ENCODE results near the gene C1orf167. TPM values are rescaled to one million over a fixed set of nuclear protein-coding genes. Genes with fewer than 3 reads are reported as not detected.

C1orf167 gene
- total RNA-seq, 1 experiment from 2014 or later: not detected

DNA sequence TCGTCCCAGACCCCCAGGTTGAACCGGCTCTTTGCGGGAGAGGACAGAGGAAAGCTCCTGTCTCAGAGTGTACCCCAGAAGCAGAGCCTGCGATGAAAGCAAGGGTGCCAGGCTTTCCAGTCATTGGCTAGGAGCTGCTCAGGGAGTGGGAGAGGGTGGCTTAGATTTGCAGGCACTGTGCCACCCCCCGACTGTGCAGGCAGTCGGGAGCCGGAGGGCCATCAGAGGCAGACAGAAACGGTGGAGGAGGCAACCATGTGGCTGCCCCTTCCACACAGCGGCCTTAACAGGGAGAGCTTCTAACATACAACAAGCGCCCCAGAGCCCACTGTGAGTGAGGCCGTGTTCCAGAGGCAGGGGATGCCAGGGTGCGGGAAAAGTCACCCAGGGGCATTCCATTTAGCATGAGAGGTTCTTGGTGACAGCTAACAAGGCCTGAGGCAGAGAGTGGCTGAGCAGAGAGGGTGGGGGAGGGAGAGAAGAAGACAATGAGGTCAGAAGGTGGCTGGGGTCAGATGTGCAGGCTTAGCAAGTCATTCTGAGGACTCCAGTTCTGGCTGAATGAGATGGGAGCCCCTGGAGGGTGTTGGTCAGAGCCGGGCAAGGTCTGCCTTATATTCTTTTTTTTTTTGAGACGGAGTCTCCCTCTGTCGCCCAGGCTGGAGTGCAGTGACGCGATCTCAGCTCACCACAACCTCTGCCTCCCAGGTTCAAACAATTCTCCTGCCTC lies 9.5 kb upstream of the C1orf167 start:
- in situ Hi-C loops (cut with HindIII; ENCODE audit: low pct_unique_long_range_greater_than_20kb, low sequenced_read_pairs): no loop called here

DNA sequence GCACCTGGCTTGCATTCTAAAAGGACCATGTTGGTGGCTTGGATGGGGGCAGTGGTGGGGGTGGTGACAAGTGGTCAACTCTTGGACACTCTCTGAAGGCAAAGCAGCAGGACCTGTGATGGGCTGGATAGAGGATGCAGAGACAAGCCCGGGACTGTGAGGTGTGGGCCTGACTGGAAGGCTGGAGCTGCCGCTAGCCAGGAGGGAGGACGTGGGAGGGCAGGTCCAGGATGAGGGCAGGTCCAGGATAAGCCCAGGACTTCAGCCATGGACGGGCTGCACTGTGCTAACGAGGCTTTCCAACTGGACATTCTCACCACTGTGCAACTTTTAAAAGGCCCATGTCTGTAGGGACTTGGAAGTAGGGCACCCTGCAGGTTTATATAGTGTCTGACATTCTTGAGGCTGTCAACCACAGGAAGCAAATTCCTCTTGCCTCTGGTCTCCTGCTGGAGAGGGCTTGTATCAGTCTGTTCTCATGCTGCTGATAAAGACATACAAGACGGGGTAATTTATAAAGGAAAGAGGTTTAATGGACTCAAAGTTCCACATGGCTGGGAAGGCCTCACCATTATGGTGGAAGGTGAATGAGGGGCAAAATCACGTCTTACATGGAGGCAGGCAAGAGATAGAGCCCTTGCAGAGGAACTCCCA lies 8.3 kb upstream of the C1orf167 start:
- in situ Hi-C loops (cut with HindIII; ENCODE audit: low pct_unique_long_range_greater_than_20kb, low sequenced_read_pairs): no loop called here
- DNase-seq (ENCODE audit: low read depth, low spot score): no peak

More for the DNA sequence above, 9.5 kb upstream of the C1orf167 start:
- no peak for DNase-seq (ENCODE audit: low read depth, low spot score)

DNA sequence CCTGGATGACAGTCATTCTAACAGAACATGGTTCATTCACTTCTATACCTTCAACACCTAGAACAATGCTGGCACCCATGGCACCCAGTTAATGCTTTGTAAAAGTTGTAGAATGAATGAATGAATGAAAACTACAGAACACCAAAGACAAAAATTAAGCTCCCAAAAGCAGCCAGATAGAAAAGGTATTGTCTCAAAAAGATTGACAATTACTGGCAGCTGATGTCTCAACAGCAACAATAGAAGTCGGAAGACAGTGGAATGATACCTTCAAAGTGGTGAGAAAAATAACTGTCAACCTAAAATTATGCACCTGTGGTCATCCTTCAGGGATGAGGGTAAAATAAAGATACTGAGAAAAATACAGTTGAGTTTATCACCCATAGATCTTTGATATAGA lies 4.9 kb upstream of the C1orf167 start:
- DNase-seq (ENCODE audit: low read depth, low spot score): no peak
- in situ Hi-C loops (cut with HindIII; ENCODE audit: low pct_unique_long_range_greater_than_20kb, low sequenced_read_pairs): no loop called here

DNA sequence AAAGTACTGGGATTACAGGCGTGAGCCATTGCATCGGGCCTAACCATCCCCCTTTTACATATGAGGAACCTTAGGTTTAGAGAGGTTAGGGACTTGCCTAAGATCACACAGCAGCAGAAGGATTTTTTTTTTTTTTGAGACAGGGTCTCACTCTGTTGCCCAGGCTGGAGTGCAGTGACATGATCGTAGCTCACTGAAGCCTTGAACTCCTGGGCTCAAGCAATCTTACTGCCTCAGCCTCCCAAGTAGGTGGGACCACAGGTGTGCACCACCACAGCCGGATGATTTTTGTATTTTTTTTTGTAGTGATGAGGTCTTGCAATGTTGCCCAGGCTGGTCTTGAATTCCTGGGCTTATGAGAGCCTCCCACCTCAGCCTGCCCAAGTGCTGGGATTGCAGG lies 2.2 kb upstream of the C1orf167 start:
- in situ Hi-C loops (cut with HindIII; ENCODE audit: low pct_unique_long_range_greater_than_20kb, low sequenced_read_pairs): no loop called here
- no peak for DNase-seq (ENCODE audit: low read depth, low spot score)

DNA sequence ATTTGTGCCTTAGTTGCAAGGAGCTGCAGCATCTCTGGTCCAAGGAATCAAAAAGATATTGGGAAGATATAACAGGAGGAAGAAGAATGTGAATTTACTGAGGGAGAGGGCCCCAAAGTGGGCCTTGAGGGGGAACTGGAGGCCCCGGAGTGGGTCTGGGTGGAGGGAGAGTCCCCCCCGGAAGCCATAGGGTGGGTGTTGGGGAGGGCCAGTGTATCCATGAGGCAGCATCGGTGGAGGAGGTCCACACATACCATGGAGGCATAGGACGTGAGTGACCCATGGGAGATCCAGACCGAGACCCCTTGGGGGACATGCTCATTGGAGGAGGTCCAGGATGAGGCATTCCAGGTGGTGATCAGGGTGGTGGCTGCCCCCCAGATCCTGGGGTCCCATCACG lies 708 bp upstream of the C1orf167 start:
- in situ Hi-C loops (cut with HindIII; ENCODE audit: low pct_unique_long_range_greater_than_20kb, low sequenced_read_pairs): no loop called here
- no peak for DNase-seq (ENCODE audit: low read depth, low spot score)

DNA sequence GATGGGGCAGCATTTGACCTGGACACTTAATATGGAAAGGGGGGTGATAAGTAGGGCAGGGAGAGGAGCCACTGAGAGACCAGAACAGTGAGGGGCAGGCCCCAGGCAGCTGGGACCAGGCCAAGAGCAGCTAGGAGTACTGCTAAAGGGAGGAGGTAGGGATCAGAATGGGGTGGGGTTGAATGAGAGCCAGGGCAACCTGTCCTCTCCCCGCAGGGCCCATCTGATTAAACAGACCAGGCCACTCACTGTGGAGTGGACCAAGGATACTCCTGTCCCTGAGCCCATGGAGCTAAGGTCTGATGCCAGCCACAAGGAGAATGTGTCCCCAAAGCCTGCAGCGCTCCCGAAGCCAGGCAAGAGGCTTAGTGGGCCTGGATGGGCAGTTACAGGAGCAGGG lies 2.1 kb downstream of the C1orf167 start:
- in situ Hi-C loops (cut with HindIII; ENCODE audit: low pct_unique_long_range_greater_than_20kb, low sequenced_read_pairs): no loop called here
- no peak for DNase-seq (ENCODE audit: low read depth, low spot score)

DNA sequence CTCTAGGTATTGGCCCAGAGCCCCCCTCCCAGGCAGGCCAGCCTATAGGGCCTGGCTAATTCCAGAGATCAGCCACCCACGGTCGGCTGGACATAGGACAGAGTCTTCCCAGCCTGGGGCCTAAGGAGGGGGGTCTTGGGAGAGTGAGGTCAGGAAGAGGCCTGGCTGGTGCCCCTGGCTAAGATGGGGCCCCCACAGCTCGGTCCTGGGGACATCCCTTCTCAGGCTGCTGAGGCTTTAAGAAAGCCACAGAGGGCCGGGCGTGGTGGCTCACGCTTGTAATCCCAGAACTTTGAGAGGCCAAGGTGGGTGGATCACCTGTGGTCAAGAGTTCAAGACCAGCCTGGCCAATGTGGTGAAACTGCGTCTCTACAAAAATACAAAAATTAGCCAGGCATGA lies 2.5 kb downstream of the C1orf167 start:
- in situ Hi-C loops (cut with HindIII; ENCODE audit: low pct_unique_long_range_greater_than_20kb, low sequenced_read_pairs): no loop called here
- no peak for DNase-seq (ENCODE audit: low read depth, low spot score)

DNA sequence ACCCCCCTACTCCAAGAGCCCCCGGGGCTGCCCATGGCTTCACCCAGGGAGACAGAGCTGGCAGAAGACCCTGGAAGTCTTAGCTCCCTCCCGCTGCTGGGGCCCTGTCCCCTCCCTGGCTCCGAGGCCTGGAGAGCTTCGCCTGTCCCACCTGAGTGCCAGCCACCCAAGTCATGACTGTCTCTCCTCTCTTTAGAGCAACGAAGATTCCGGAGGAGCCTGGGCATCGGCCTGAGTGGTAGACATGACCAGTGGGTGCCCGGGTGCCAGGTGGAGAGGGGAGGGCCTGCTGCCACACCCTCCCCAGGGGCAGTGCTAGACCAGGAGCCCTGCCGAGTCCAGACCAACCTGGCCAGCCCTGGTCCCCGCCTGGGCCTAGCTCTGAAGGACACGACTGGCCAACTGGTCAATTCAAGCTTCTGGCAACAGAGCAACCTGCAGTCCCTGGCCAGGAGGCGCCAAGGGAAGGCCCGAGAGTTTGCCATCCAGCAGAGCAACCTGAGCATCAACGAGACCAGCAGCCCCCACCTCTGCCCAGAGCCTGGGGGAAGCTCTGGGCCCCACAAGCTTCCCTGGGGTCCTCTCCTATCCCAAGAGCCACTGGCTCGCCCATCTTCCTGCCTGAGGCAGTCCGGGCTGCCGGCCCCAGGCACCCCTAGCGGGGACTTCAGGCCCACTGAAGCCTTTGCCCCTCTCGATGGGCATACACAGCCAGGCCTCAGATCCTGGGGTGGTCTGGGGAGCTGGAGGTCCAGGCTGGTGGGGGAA lies 3.9 kb downstream of the C1orf167 start:
- in situ Hi-C loops (cut with HindIII; ENCODE audit: low pct_unique_long_range_greater_than_20kb, low sequenced_read_pairs): no loop called here
- no peak for DNase-seq (ENCODE audit: low read depth, low spot score)

DNA sequence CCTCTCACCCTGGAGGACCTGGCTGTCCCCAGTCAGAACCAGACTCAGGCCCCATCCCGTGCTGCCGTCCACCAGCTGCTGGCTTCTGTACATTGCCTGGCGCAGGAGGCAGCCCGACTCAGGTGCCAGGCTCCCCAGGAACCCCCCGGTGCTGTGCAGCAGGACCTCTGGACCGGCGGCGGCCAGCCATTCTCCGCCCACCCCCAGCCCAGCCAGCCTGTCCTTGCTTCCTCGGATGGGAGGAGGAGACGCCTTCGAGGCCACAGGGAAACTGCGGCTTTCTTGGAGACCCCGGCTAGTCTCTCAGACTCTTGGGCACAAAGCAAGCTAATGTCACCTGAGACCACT lies 4.4 kb downstream of the C1orf167 start:
- DNase-seq (ENCODE audit: low read depth, low spot score): no peak
- in situ Hi-C loops (cut with HindIII; ENCODE audit: low pct_unique_long_range_greater_than_20kb, low sequenced_read_pairs): no loop called here

DNA sequence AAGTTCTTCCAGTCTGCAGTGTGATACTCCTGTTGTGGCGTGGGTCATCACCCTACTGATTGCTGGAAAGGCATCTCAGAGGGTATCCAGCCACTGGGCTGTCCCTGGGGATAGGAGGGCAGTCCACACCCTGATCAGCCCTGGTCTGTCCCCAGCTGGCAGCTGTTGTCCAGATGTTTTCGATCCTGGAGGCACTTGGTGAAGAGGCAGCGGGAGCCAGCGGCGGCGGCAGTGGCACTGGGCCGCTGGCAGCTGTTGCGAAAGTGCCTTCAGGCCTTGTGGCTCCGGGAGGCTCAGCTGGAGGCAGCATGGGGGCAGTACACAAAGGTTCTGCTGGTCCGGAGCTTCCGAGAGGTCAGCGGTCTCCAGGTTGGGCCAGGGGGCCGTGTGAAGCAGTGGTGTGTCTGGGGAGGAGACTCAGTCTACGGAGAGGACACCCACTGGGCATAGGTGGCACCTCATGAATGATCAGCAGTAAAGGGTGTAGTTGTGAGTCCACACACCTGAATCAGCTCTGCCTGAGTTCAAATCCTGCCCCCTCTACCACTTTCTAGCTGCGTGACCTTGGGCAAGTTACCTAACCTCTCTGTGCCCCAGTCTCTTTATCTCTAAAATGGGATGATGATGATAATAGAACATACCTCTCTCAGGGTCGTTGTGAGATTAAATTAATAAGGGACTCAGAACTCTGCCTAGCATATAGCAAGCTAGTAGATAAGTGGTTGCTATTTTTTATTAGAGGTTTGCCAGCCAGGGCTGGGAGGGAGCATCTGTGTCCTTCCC lies 6.1 kb downstream of the C1orf167 start:
- DNase-seq (ENCODE audit: low read depth, low spot score): no peak
- in situ Hi-C loops (cut with HindIII; ENCODE audit: low pct_unique_long_range_greater_than_20kb, low sequenced_read_pairs): no loop called here

DNA sequence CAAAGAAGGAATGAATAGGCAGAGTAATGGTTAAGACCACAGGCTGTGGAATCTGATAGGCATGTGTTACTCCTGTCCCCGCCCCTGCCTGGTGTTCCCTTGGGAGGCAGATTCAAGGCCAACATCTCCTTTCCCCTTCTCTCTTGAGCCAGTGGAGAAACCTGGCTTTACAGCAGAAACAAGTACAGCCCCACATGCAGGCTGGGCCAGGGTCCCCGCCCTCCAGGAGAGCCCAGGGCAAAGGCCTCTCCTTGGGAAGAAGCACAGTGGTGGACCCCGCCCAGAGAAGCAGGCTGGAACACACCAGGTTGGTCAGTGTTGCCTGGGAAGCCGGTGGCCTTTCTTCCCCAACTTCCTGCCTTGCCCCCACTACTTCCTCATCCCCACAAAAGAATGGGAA lies 6.8 kb downstream of the C1orf167 start:
- DNase-seq (ENCODE audit: low read depth, low spot score): no peak
- in situ Hi-C loops (cut with HindIII; ENCODE audit: low pct_unique_long_range_greater_than_20kb, low sequenced_read_pairs): no loop called here

DNA sequence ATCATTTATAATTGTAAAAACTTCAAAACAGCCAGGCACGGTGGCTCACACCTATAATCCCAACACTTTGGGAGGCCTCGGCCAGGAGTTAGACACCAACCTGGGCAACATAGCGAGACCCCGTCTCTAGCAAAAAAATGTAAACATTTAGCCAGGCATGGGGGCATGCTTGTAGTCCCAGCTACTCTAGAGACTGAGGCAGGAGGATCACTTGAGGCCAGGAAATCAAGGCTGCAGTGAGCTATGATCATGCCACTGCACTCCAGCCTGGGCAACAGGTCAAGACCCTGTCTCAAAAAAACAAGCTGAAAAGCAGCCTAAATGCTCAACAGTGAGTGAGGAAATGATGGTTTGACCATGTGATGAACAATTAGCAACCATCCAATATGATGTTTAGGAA lies 7.3 kb downstream of the C1orf167 start:
- no peak for DNase-seq (ENCODE audit: low read depth, low spot score)
- in situ Hi-C loops (cut with HindIII; ENCODE audit: low pct_unique_long_range_greater_than_20kb, low sequenced_read_pairs): no loop called here

DNA sequence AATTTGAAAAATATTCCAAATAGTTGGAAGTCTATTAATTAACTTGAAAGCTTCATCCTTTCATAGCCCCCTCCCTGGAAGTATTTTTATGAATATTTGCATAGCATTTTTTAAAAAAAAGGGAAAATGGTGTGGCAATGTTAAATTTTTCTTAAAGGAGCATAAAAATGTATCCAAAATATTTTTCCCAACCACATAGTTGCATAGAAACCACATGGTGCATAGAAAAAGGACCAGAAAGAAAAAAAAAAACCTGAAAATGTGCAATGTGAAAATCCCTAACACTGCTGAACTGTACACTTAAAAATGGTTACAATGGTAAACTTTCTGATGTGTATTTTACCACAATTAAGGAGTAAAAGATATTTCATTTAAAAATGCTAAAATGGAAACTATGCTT lies 8.0 kb downstream of the C1orf167 start:
- in situ Hi-C loops (cut with HindIII; ENCODE audit: low pct_unique_long_range_greater_than_20kb, low sequenced_read_pairs): no loop called here
- DNase-seq (ENCODE audit: low read depth, low spot score): no peak

DNA sequence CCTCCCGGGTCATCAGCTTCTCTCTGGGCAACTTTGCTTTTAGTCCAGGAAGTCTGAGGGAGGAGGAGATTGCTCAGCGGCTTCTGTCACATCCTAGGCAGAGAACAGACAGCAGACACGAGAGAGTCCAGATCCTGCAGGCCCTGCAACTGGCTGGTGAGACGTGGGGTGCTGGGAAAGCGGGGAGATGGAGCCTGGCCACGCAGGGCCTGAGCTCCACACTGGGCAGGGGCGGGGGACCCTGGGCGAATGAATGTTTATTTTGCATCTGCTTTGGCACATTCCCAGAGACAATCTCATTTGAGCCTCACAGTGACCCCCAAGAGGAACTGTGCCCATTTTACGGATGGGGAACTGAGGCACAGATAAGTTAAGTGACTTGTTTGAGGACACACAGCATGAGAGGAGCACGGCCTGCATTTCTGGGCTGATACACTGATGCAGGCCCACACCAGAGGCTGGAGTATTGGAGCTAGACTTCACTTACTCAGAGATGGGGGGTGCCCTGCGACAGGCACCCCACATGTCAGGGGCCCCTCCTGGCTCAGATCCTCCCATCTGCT lies 9.6 kb downstream of the C1orf167 start:
- no peak for DNase-seq (ENCODE audit: low read depth, low spot score)
- in situ Hi-C loops (cut with HindIII; ENCODE audit: low pct_unique_long_range_greater_than_20kb, low sequenced_read_pairs): no loop called here

DNA sequence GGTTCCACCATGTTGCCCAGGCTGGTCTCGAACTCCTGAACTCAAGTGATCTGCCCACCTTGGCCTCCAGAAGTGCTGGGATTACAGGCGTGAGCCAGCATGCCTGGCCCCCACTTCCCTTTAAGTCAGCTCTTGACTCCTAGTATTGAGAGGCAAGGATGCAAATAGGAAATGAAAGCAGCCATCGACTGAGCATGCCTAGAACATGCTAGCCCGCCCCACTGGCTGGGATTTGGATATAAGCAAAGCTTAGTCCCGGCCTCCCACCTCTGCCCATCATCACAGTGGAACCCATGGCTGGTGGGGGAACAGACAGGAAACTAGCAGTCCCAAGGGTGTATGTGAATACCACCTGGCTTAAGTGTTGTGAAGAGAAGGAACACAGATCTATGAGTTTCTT lies 10.5 kb downstream of the C1orf167 start:
- DNase-seq (ENCODE audit: low read depth, low spot score): no peak
- in situ Hi-C loops (cut with HindIII; ENCODE audit: low pct_unique_long_range_greater_than_20kb, low sequenced_read_pairs): no loop called here

DNA sequence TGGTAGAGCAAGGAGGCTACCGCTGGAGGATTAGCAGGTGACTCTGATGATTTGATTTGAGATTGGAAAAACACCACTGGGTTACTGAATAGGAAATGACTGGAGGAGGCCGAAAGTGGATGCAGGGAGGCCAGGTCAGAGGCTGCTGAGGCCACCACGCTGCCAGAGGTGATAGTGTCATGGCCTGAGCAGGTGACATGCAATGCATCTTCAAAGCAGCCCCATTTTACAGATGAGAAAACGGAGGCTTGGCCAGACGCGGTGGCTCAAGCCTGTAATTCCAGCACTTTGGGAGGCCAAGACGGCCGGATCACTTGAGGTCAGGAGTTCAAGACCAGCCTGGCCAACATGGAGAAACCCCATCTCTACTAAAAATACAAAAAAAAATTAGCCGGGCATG lies 12.8 kb downstream of the C1orf167 start:
- in situ Hi-C loops (cut with HindIII; ENCODE audit: low pct_unique_long_range_greater_than_20kb, low sequenced_read_pairs): no loop called here
- DNase-seq (ENCODE audit: low read depth, low spot score): no peak

DNA sequence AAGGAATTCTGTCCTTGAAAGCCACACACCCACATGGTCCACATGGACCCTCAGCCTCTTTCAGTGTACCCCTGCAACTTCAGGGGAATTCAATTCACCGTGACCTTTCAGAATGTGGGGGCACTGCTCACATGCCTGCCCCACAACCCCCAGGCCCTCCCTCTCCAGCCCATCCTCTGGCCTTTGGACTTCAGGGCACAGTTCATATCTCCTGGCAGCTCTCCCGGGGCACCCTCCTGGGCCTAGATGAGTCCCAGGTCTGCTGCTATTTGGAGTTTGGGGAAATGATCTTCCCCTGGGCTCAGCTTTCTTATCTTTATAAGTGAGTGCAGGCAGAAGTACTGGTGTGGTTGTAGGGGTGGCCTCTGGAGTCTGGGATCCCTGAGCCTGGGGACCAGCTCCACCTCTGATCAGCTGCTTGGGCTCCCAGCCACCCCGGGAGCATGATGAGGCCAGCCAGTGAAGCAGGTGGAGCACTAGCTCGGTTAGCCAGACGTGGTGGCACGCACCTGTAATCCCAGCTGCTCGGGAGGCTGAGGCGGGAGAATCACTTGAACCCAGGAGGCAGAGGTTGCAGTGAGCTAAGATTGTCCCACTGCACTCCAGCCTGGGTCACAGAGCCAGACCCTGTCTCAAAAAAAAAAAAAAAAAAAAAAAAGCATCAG lies 15.8 kb downstream of the C1orf167 start:
- DNase-seq (ENCODE audit: low read depth, low spot score): no peak
- in situ Hi-C loops (cut with HindIII; ENCODE audit: low pct_unique_long_range_greater_than_20kb, low sequenced_read_pairs): no loop called here

Data from SK-MEL-5 (cell line).